ENCODE measurements around the gene MAPK8IP2. TPM values are rescaled to one million over a fixed set of nuclear protein-coding genes. Genes with fewer than 3 reads are reported as not detected.

Gene MAPK8IP2
- polyA plus RNA-seq, 1 of the 3 experiments (the other 2 are of a cell fraction), result 2.7 TPM

DNA sequence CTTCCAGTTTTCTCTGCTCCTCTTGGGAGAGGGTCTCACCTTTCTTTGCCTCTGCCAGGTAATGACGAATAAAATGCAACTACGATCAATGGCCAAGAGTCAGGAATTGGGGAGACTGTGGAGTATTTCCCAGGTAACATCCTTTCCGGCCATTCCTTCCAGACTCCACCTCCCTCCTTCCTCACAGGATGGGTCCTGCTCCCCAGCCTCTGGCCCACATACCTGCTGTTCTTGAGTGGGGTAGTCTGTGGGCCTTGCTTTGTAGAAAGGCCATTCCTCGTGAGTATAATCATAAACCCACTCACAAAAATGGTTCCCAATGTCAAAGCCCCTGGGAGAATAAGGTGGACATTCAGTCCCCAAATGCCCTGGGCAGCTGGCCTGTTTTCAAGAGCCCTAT lies 20.8 kb upstream of the MAPK8IP2 start:
- H3K9ac ChIP-seq, result no peak overlapping the region
- H3K9me2 ChIP-seq, result no peaks in the 10 kb centered on the region
- 91% methylated on average over 4 of the region's 4 CpGs for WGBS (ENCODE audit: low lambda C conversion rate)
- peaks cover 0 to 14% of the 10 kb centered on the region in 2 experiments; a peak in 1 of 4 replicates for H3K4me1 ChIP-seq (ENCODE audit: control insufficient read depth in 1 of 2, insufficient read depth in 2 of 2, low read depth in 1 of 2, low read length in 1 of 2)
- no peak overlapping the region for H3K4me3 ChIP-seq (ENCODE audit: low read depth in 2 of 2, low read length in 1 of 2)
- DNase-seq, result no peak
- peaks cover 0 to 35% of the 10 kb centered on the region in 2 experiments for H3K36me3 ChIP-seq (replicated peaks in 1 of 2; ENCODE audit: control insufficient read depth in 1 of 2, insufficient read depth in 2 of 2, low read length in 1 of 2)
- no peaks in the 10 kb centered on the region for H3K9me3 ChIP-seq
- no peaks in the 10 kb centered on the region for H3F3A ChIP-seq (replicated peaks; ENCODE audit: insufficient read depth)
- H3K4me2 ChIP-seq, result no peak overlapping the region
- CTCF ChIA-PET, result interaction anchor here (9.0 kb wide), 1 partner anchor 15 kb away, joined by 73 read pairs; the partner anchor contains the start of gene SYCE3
- POLR2A ChIA-PET, result no interaction called here
- no peak overlapping the region for H3K27ac ChIP-seq (ENCODE audit: low read depth in 2 of 2, low read length in 1 of 2)
- peaks cover 24% of the 10 kb centered on the region; the same call in 1 of the 2 replicates for H3K79me2 ChIP-seq (ENCODE audit: insufficient read depth)
- H3K27me3 ChIP-seq (ENCODE audit: insufficient read depth), result no peaks in the 10 kb centered on the region
- TF ChIP-seq RXRA (IDR thresholded peaks at IDR 0.05; ENCODE audit: borderline replicate concordance, low read depth) (no peak), RCOR1 (IDR thresholded peaks at IDR 0.05; ENCODE audit: low read length) (no peak), FOSL2 (IDR thresholded peaks at IDR 0.05; ENCODE audit: borderline replicate concordance, low read depth) (no peak), FOXJ3 (CRISPR knock-in tag; IDR thresholded peaks at IDR 0.05) (no peak), TCF12 (IDR thresholded peaks at IDR 0.05) (no peak), YY1 (IDR thresholded peaks at IDR 0.05; ENCODE audit: low read depth) (no peak)
- TF ChIP-seq, protein P1, sequence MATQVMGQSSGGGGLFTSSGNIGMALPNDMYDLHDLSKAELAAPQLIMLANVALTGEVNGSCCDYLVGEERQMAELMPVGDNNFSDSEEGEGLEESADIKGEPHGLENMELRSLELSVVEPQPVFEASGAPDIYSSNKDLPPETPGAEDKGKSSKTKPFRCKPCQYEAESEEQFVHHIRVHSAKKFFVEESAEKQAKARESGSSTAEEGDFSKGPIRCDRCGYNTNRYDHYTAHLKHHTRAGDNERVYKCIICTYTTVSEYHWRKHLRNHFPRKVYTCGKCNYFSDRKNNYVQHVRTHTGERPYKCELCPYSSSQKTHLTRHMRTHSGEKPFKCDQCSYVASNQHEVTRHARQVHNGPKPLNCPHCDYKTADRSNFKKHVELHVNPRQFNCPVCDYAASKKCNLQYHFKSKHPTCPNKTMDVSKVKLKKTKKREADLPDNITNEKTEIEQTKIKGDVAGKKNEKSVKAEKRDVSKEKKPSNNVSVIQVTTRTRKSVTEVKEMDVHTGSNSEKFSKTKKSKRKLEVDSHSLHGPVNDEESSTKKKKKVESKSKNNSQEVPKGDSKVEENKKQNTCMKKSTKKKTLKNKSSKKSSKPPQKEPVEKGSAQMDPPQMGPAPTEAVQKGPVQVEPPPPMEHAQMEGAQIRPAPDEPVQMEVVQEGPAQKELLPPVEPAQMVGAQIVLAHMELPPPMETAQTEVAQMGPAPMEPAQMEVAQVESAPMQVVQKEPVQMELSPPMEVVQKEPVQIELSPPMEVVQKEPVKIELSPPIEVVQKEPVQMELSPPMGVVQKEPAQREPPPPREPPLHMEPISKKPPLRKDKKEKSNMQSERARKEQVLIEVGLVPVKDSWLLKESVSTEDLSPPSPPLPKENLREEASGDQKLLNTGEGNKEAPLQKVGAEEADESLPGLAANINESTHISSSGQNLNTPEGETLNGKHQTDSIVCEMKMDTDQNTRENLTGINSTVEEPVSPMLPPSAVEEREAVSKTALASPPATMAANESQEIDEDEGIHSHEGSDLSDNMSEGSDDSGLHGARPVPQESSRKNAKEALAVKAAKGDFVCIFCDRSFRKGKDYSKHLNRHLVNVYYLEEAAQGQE (IDR thresholded peaks at IDR 0.05; ENCODE audit: low read depth, low read length), result no peak
- no peak overlapping the region for H2AFZ ChIP-seq (ENCODE audit: low read depth)
- no peaks in the 10 kb centered on the region for H4K20me1 ChIP-seq (ENCODE audit: insufficient read depth)

DNA sequence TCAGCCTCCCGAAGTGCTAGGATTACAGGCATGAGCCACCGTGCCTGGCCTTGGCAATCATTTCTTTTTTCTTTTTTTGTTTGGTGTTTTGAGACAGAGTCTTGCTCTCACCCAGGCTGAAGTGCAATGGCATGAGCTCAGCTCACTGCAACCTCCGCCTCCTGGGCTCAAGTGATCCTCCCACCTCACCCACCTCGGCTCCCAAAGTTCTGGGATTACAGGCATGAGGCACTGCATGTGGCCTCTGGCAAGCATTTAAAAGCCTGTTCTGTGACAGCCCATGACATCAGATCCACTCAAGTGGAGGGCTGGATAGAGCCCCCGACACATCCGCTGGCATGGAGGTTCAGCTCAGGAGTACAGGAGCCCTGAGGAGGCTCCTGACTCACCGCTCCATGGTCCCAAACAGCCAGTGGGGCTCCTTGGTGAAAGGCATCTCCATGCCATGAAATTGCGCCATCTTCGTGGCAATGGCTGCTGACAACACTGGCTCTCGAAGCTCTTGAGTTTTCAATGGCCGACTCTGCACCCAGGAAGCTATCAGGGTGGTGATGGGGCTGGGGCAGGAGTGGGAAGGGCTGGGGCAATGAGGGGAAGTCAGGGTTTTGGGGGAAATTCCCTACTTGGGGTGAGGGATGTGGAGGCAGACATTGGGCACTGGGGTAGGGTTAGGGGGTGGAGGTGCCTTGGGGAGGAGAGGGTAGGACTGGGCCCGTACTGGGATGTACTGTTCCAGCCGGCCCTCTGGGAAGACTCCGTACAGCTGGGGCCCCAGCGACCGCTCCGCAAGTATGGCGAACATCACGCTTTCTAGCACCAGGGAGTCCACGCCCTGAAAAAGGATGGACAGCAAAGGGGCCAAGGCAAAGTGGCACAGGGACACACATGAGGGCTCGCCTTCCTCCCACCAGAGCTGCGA lies 19.3 kb upstream of the MAPK8IP2 start:
- CTCF ChIA-PET, result interaction anchor here (1.0 to 9.0 kb wide), 4 partner anchors 9 to 56 kb away, joined by 3 to 73 read pairs (median 6); partner anchors contain the start of genes SCO2 and SYCE3
- TF ChIP-seq SMC3 (IDR thresholded peaks at IDR 0.05; ENCODE audit: low read depth, low read length) (no peak), TAF1 (IDR thresholded peaks at IDR 0.05; ENCODE audit: borderline replicate concordance, low read depth, low read length) (no peak), YY1 (IDR thresholded peaks at IDR 0.05; ENCODE audit: low read depth) (no peak), RAD21 (IDR thresholded peaks at IDR 0.05; ENCODE audit: low read length) (no peak), JUND (IDR thresholded peaks at IDR 0.05) (no peak), RCOR1 (IDR thresholded peaks at IDR 0.05; ENCODE audit: low read length) (no peak), GABPA (IDR thresholded peaks at IDR 0.05; ENCODE audit: low read depth) (no peak), MEF2A (IDR thresholded peaks at IDR 0.05; ENCODE audit: borderline replicate concordance, low read depth) (no peak), FOSL2 (IDR thresholded peaks at IDR 0.05; ENCODE audit: borderline replicate concordance, low read depth) (no peak), TCF12 (IDR thresholded peaks at IDR 0.05) (no peak), RXRA (IDR thresholded peaks at IDR 0.05; ENCODE audit: borderline replicate concordance, low read depth) (no peak), TEAD4 (IDR thresholded peaks at IDR 0.05; ENCODE audit: borderline replicate concordance, insufficient read depth) (no peak), NRF1 (IDR thresholded peaks at IDR 0.05; ENCODE audit: low read depth, low read length) (no peak)
- TF ChIP-seq, protein P2, sequence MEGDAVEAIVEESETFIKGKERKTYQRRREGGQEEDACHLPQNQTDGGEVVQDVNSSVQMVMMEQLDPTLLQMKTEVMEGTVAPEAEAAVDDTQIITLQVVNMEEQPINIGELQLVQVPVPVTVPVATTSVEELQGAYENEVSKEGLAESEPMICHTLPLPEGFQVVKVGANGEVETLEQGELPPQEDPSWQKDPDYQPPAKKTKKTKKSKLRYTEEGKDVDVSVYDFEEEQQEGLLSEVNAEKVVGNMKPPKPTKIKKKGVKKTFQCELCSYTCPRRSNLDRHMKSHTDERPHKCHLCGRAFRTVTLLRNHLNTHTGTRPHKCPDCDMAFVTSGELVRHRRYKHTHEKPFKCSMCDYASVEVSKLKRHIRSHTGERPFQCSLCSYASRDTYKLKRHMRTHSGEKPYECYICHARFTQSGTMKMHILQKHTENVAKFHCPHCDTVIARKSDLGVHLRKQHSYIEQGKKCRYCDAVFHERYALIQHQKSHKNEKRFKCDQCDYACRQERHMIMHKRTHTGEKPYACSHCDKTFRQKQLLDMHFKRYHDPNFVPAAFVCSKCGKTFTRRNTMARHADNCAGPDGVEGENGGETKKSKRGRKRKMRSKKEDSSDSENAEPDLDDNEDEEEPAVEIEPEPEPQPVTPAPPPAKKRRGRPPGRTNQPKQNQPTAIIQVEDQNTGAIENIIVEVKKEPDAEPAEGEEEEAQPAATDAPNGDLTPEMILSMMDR (IDR thresholded peaks at IDR 0.05), result no peak
- TF ChIP-seq, protein P3, sequence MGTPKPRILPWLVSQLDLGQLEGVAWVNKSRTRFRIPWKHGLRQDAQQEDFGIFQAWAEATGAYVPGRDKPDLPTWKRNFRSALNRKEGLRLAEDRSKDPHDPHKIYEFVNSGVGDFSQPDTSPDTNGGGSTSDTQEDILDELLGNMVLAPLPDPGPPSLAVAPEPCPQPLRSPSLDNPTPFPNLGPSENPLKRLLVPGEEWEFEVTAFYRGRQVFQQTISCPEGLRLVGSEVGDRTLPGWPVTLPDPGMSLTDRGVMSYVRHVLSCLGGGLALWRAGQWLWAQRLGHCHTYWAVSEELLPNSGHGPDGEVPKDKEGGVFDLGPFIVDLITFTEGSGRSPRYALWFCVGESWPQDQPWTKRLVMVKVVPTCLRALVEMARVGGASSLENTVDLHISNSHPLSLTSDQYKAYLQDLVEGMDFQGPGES (IDR thresholded peaks at IDR 0.05; ENCODE audit: low read depth, low read length), result no peak
- TF ChIP-seq, protein P4, sequence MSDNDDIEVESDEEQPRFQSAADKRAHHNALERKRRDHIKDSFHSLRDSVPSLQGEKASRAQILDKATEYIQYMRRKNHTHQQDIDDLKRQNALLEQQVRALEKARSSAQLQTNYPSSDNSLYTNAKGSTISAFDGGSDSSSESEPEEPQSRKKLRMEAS (IDR thresholded peaks at IDR 0.05; ENCODE audit: low read depth), result no peak

More for the DNA sequence above, 19.3 kb upstream of the MAPK8IP2 start:
- H3K4me2 ChIP-seq, result peak overlapping the region; percentile 90
- no peaks in the 10 kb centered on the region for H3F3A ChIP-seq (replicated peaks; ENCODE audit: insufficient read depth)
- no peaks in the 10 kb centered on the region for H4K20me1 ChIP-seq (ENCODE audit: insufficient read depth)
- H3K9ac ChIP-seq, result peak overlapping the region; percentile 96; the same call in 1 of the 2 replicates
- no peak for DNase-seq
- no peaks in the 10 kb centered on the region for H3K27me3 ChIP-seq (ENCODE audit: insufficient read depth)
- H3K27ac ChIP-seq (ENCODE audit: low read depth in 2 of 2, low read length in 1 of 2), result no peak overlapping the region; a peak in 1 of 4 replicates
- peak overlapping the region; percentile 89 to 94 for H3K4me3 ChIP-seq (ENCODE audit: low read depth in 2 of 2, low read length in 1 of 2)
- WGBS (ENCODE audit: low lambda C conversion rate), result 91% methylated on average over 18 of the region's 22 CpGs
- H3K36me3 ChIP-seq (replicated peaks in 1 of 2; ENCODE audit: control insufficient read depth in 1 of 2, insufficient read depth in 2 of 2, low read length in 1 of 2), result peaks cover 0 to 28% of the 10 kb centered on the region in 2 experiments
- H2AFZ ChIP-seq (ENCODE audit: low read depth), result no peak overlapping the region
- peaks cover 24% of the 10 kb centered on the region; the same call in 1 of the 2 replicates for H3K79me2 ChIP-seq (ENCODE audit: insufficient read depth)
- POLR2A ChIA-PET, result interaction anchor here (2.3 kb wide), 1 partner anchor 56 kb away, joined by 10 read pairs; the partner anchor contains the start of gene SCO2
- H3K9me2 ChIP-seq, result no peaks in the 10 kb centered on the region
- H3K4me1 ChIP-seq (ENCODE audit: control insufficient read depth in 1 of 2, insufficient read depth in 2 of 2, low read depth in 1 of 2, low read length in 1 of 2), result peaks cover 0 to 14% of the 10 kb centered on the region in 2 experiments; a peak in 1 of 4 replicates
- no peaks in the 10 kb centered on the region for H3K9me3 ChIP-seq
